ENCODE measurements around the gene PRPF38A.

PRPF38A gene

GRCh38 chr1:52427152-52427551 is 22.8 kb downstream of the PRPF38A start:
- H2AFZ ChIP-seq (ENCODE audit: insufficient read depth, low read length, poor library complexity): no peak overlapping the region
- H3K4ac ChIP-seq (ENCODE audit: low read depth, low read length): no peak overlapping the region
- H4K91ac ChIP-seq (ENCODE audit: low read depth, low read length): no peak overlapping the region
- H2BK5ac ChIP-seq (ENCODE audit: low read depth, low read length, poor library complexity): no peak overlapping the region
- peaks cover 0 to 2% of the 10 kb centered on the region in 2 experiments for H3K4me1 ChIP-seq (ENCODE audit: control insufficient read depth in 1 of 2, insufficient read depth in 2 of 2, low read length in 2 of 2)
- H4K8ac ChIP-seq (ENCODE audit: low read depth, low read length): no peak overlapping the region
- no peak overlapping the region for H2AK5ac ChIP-seq (ENCODE audit: low read length)
- H3K4me3 ChIP-seq (ENCODE audit: low read depth, low read length): no peak overlapping the region
- H3K23ac ChIP-seq (ENCODE audit: low read length): no peak overlapping the region
- H3K9me3 ChIP-seq (ENCODE audit: insufficient read depth, low read depth, low read length): no peaks in the 10 kb centered on the region
- no CpG with 5 or more reads among the region's 1 CpG for WGBS (ENCODE audit: extremely low coverage, insufficient coverage, insufficient read length)
- no peak overlapping the region for H3K9ac ChIP-seq (ENCODE audit: low read length)
- peaks cover 12 to 14% of the 10 kb centered on the region in 2 experiments for H3K36me3 ChIP-seq (ENCODE audit: control insufficient read depth in 1 of 2, insufficient read depth in 2 of 2, low read length in 2 of 2)
- H2BK12ac ChIP-seq (ENCODE audit: low read length): no peak overlapping the region
- H3K14ac ChIP-seq (ENCODE audit: low read length): no peak overlapping the region
- H3K18ac ChIP-seq (ENCODE audit: low read length): no peak overlapping the region
- no peak overlapping the region for H3K27ac ChIP-seq (ENCODE audit: low read depth, low read length)
- no peak overlapping the region for H4K12ac ChIP-seq (ENCODE audit: low read depth, low read length)
- no peaks in the 10 kb centered on the region for H3K27me3 ChIP-seq (ENCODE audit: insufficient read depth, low read length)
- H3K79me1 ChIP-seq (ENCODE audit: low read length): no peaks in the 10 kb centered on the region
- H3K4me2 ChIP-seq (ENCODE audit: low read length): no peak overlapping the region
- H2BK120ac ChIP-seq (ENCODE audit: insufficient read depth, low read length, poor library complexity): no peak overlapping the region
- no peaks in the 10 kb centered on the region for H3K79me2 ChIP-seq (ENCODE audit: control insufficient read depth, insufficient read depth, low read length, poor library complexity)
- no peak for DNase-seq

GRCh38 chr1:52432807-52433206 is 28.4 kb downstream of the PRPF38A start:
- Histone ChIP-seq H3K27me3 (ENCODE audit: insufficient read depth, low read length) (no peaks in the 10 kb centered on the region), H3K4me1 (ENCODE audit: control insufficient read depth in 1 of 2, insufficient read depth in 2 of 2, low read length in 2 of 2) (no peaks in the 10 kb centered on the region)
- WGBS (ENCODE audit: extremely low coverage, insufficient coverage, insufficient read length): no CpG with 5 or more reads among the region's 8 CpGs

GRCh38 chr1:52435211-52435610 is 30.8 kb downstream of the PRPF38A start:
- no peak overlapping the region for H4K12ac ChIP-seq (ENCODE audit: low read depth, low read length)
- no peak overlapping the region for H2AFZ ChIP-seq (ENCODE audit: insufficient read depth, low read length, poor library complexity)
- H4K91ac ChIP-seq (ENCODE audit: low read depth, low read length): no peak overlapping the region
- H2BK120ac ChIP-seq (ENCODE audit: insufficient read depth, low read length, poor library complexity): no peak overlapping the region
- no peak overlapping the region for H3K4me2 ChIP-seq (ENCODE audit: low read length)
- H3K18ac ChIP-seq (ENCODE audit: low read length): no peak overlapping the region
- H2BK12ac ChIP-seq (ENCODE audit: low read length): no peak overlapping the region
- no CpG with 5 or more reads among the region's 1 CpG for WGBS (ENCODE audit: extremely low coverage, insufficient coverage, insufficient read length)
- no peak overlapping the region for H2AK5ac ChIP-seq (ENCODE audit: low read length)
- no peak overlapping the region for H3K27ac ChIP-seq (ENCODE audit: low read depth, low read length)
- H3K79me2 ChIP-seq (ENCODE audit: control insufficient read depth, insufficient read depth, low read length, poor library complexity): no peaks in the 10 kb centered on the region
- H3K27me3 ChIP-seq (ENCODE audit: insufficient read depth, low read length): no peaks in the 10 kb centered on the region
- no peak overlapping the region for H3K23ac ChIP-seq (ENCODE audit: low read length)
- H3K4me3 ChIP-seq (ENCODE audit: low read depth, low read length): no peak overlapping the region
- no peak overlapping the region for H4K8ac ChIP-seq (ENCODE audit: low read depth, low read length)
- H3K36me3 ChIP-seq (ENCODE audit: control insufficient read depth in 1 of 2, insufficient read depth in 2 of 2, low read length in 2 of 2): peaks cover 18 to 22% of the 10 kb centered on the region in 2 experiments
- no peak for DNase-seq
- no peak overlapping the region for H2BK5ac ChIP-seq (ENCODE audit: low read depth, low read length, poor library complexity)
- no peak overlapping the region for H3K9ac ChIP-seq (ENCODE audit: low read length)
- no peaks in the 10 kb centered on the region for H3K79me1 ChIP-seq (ENCODE audit: low read length)
- H3K4me1 ChIP-seq (ENCODE audit: control insufficient read depth in 1 of 2, insufficient read depth in 2 of 2, low read length in 2 of 2): no peaks in the 10 kb centered on the region
- no peak overlapping the region for H3K14ac ChIP-seq (ENCODE audit: low read length)
- H3K4ac ChIP-seq (ENCODE audit: low read depth, low read length): no peak overlapping the region
- no peaks in the 10 kb centered on the region for H3K9me3 ChIP-seq (ENCODE audit: insufficient read depth, low read depth, low read length)

More at GRCh38 chr1:52432807-52433206, 28.4 kb downstream of the PRPF38A start:
- peaks cover 22 to 23% of the 10 kb centered on the region in 2 experiments for H3K36me3 ChIP-seq (ENCODE audit: control insufficient read depth in 1 of 2, insufficient read depth in 2 of 2, low read length in 2 of 2)
- H3K9ac ChIP-seq (ENCODE audit: low read length): no peak overlapping the region
- H2AFZ ChIP-seq (ENCODE audit: insufficient read depth, low read length, poor library complexity): no peak overlapping the region
- no peaks in the 10 kb centered on the region for H3K79me1 ChIP-seq (ENCODE audit: low read length)
- no peak overlapping the region for H4K91ac ChIP-seq (ENCODE audit: low read depth, low read length)
- H2BK5ac ChIP-seq (ENCODE audit: low read depth, low read length, poor library complexity): no peak overlapping the region
- no peak overlapping the region for H2BK120ac ChIP-seq (ENCODE audit: insufficient read depth, low read length, poor library complexity)
- H3K4me2 ChIP-seq (ENCODE audit: low read length): no peak overlapping the region
- no peak overlapping the region for H3K23ac ChIP-seq (ENCODE audit: low read length)
- H4K12ac ChIP-seq (ENCODE audit: low read depth, low read length): no peak overlapping the region
- no peak overlapping the region for H2BK12ac ChIP-seq (ENCODE audit: low read length)
- H3K79me2 ChIP-seq (ENCODE audit: control insufficient read depth, insufficient read depth, low read length, poor library complexity): no peaks in the 10 kb centered on the region
- H3K27ac ChIP-seq (ENCODE audit: low read depth, low read length): no peak overlapping the region
- H2AK5ac ChIP-seq (ENCODE audit: low read length): no peak overlapping the region
- H3K4ac ChIP-seq (ENCODE audit: low read depth, low read length): no peak overlapping the region
- H3K9me3 ChIP-seq (ENCODE audit: insufficient read depth, low read depth, low read length): no peaks in the 10 kb centered on the region
- no peak overlapping the region for H3K18ac ChIP-seq (ENCODE audit: low read length)
- no peak overlapping the region for H3K14ac ChIP-seq (ENCODE audit: low read length)
- no peak overlapping the region for H4K8ac ChIP-seq (ENCODE audit: low read depth, low read length)
- DNase-seq: no peak
- no peak overlapping the region for H3K4me3 ChIP-seq (ENCODE audit: low read depth, low read length)

- Histone ChIP-seq H4K12ac (ENCODE audit: low read depth, low read length) (no peak overlapping the region), H3K27me3 (ENCODE audit: insufficient read depth, low read length) (no peaks in the 10 kb centered on the region), H3K36me3 (ENCODE audit: control insufficient read depth in 1 of 2, insufficient read depth in 2 of 2, low read length in 2 of 2) (peaks cover 16 to 19% of the 10 kb centered on the region in 2 experiments), H4K91ac (ENCODE audit: low read depth, low read length) (no peak overlapping the region), H3K9me3 (ENCODE audit: insufficient read depth, low read depth, low read length) (no peaks in the 10 kb centered on the region), H3K4ac (ENCODE audit: low read depth, low read length) (no peak overlapping the region), H2AFZ (ENCODE audit: insufficient read depth, low read length, poor library complexity) (no peak overlapping the region), H2AK5ac (ENCODE audit: low read length) (no peak overlapping the region), H2BK12ac (ENCODE audit: low read length) (no peak overlapping the region), H2BK120ac (ENCODE audit: insufficient read depth, low read length, poor library complexity) (no peak overlapping the region), H3K27ac (ENCODE audit: low read depth, low read length) (no peak overlapping the region), H3K79me2 (ENCODE audit: control insufficient read depth, insufficient read depth, low read length, poor library complexity) (no peaks in the 10 kb centered on the region), H3K4me2 (ENCODE audit: low read length) (no peak overlapping the region), H4K8ac (ENCODE audit: low read depth, low read length) (no peak overlapping the region), H3K79me1 (ENCODE audit: low read length) (no peaks in the 10 kb centered on the region), H3K23ac (ENCODE audit: low read length) (no peak overlapping the region), H3K4me3 (ENCODE audit: low read depth, low read length) (no peak overlapping the region), H2BK5ac (ENCODE audit: low read depth, low read length, poor library complexity) (no peak overlapping the region), H3K4me1 (ENCODE audit: control insufficient read depth in 1 of 2, insufficient read depth in 2 of 2, low read length in 2 of 2) (no peaks in the 10 kb centered on the region), H3K9ac (ENCODE audit: low read length) (no peak overlapping the region), H3K18ac (ENCODE audit: low read length) (no peak overlapping the region), H3K14ac (ENCODE audit: low read length) (no peak overlapping the region)
- DNase-seq: no peak
- WGBS (ENCODE audit: extremely low coverage, insufficient coverage, insufficient read length): no CpG with 5 or more reads among the region's 1 CpG
Observed at GRCh38 chr1:52435650-52436049, 31.2 kb downstream of the PRPF38A start.

Measured in trophoblast cell (in vitro differentiated cells and primary cell).